HG03460 (cell line): ENCODE results near the gene RASL10B.

Experiments used
- ATAC-seq: cut with Tn5 transposase; IDR thresholded peaks from one replicate; pipeline ENCODE4 v1.9.1; 2021; ENCODE audit not compliant: unreplicated experiment

RASL10B gene

GRCh38 chr17:35791681-35792350 is 60.4 kb downstream of the RASL10B start:
- no peak for ATAC-seq
